ENCODE measurements around the gene SAP25. TPM values are rescaled to one million over a fixed set of nuclear protein-coding genes. Genes with fewer than 3 reads are reported as not detected.

The SAP25 gene
- polyA plus RNA-seq, 1 donor (not counting 4 experiments of a cell fraction or from before 2014, with no cell fraction given) = 0.16 TPM

GRCh38 chr7:100555701-100556100 lies 18.0 kb downstream of the SAP25 start:
- DNase-seq (ENCODE audit: low read depth, low spot score) (no peak), FAIRE-seq (no peak)
- no peak overlapping the region for H2AFZ ChIP-seq (ENCODE audit: control insufficient read depth, low read length)
- H3K4me1 ChIP-seq (ENCODE audit: control insufficient read depth, extremely low read depth, insufficient read depth, low read length) = no peaks in the 10 kb centered on the region
- no peaks in the 10 kb centered on the region for H3K9me3 ChIP-seq (ENCODE audit: control insufficient read depth, low read depth, low read length)
- H3K9me1 ChIP-seq (ENCODE audit: control insufficient read depth, extremely low read depth, insufficient read depth, low read length) = no peaks in the 10 kb centered on the region
- dilution Hi-C loops (cut with MboI; ENCODE audit: extremely low pct_ligation_motif_present, low sequenced_read_pairs) = no loop called here
- H3K27me3 ChIP-seq (ENCODE audit: control insufficient read depth, extremely low read depth, insufficient read depth, low read length) = no peaks in the 10 kb centered on the region
- no peaks in the 10 kb centered on the region for H3K79me2 ChIP-seq (ENCODE audit: control insufficient read depth, insufficient read depth, low read length)
- H3K4me3 ChIP-seq (ENCODE audit: control insufficient read depth in 2 of 3, extremely low read depth in 1 of 3, insufficient read depth in 2 of 3, low read depth in 1 of 3, low read length in 3 of 3) = no peak overlapping the region
- peaks cover 0 to 7% of the 10 kb centered on the region in 2 experiments for H3K36me3 ChIP-seq (ENCODE audit: control insufficient read depth in 2 of 2, extremely low read depth in 1 of 2, insufficient read depth in 2 of 2, low read length in 2 of 2)
- no peak overlapping the region for H3K9ac ChIP-seq (ENCODE audit: control insufficient read depth, extremely low read depth, insufficient read depth, low read length)
- H3K27ac ChIP-seq (ENCODE audit: control insufficient read depth, insufficient read depth, low read length) = no peak overlapping the region
- TF ChIP-seq, protein P1, sequence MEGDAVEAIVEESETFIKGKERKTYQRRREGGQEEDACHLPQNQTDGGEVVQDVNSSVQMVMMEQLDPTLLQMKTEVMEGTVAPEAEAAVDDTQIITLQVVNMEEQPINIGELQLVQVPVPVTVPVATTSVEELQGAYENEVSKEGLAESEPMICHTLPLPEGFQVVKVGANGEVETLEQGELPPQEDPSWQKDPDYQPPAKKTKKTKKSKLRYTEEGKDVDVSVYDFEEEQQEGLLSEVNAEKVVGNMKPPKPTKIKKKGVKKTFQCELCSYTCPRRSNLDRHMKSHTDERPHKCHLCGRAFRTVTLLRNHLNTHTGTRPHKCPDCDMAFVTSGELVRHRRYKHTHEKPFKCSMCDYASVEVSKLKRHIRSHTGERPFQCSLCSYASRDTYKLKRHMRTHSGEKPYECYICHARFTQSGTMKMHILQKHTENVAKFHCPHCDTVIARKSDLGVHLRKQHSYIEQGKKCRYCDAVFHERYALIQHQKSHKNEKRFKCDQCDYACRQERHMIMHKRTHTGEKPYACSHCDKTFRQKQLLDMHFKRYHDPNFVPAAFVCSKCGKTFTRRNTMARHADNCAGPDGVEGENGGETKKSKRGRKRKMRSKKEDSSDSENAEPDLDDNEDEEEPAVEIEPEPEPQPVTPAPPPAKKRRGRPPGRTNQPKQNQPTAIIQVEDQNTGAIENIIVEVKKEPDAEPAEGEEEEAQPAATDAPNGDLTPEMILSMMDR (optimal IDR thresholded peaks at IDR 0.05 in 1 of 3, IDR thresholded peaks at IDR 0.05 in 1 of 3, conservative IDR thresholded peaks at IDR 0.05 in 1 of 3; ENCODE audit: extremely low read depth in 1 of 3, insufficient read depth in 2 of 3, low read length in 3 of 3) = no peak
- TF ChIP-seq EZH2 (IDR thresholded peaks at IDR 0.05; ENCODE audit: low read length) = no peak
- no peaks in the 10 kb centered on the region for H4K20me1 ChIP-seq (ENCODE audit: control insufficient read depth, extremely low read depth, insufficient read depth, low read length)
- no peak overlapping the region for H3K4me2 ChIP-seq (ENCODE audit: control insufficient read depth, extremely low read depth, insufficient read depth, low read depth, low read length)

DNA sequence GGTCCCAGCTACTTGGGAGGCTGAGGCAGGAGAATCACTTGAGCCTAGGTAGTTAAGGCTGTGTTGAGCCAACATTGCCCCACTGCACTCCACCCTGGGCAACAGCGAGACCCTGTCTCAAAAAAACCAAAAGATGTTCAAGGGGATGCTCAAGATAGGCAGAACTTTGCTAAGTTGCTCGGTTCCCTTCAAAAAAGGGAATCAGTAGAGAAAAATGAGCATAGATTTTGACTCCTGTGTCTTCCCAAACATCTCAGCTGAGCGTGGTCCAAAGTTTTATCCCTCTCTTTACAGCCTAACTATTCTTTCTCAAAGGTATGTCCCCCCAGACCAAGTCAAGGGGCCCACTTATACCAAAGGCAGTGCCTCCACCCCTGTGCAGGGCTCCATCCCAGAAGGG lies 20.7 kb downstream of the SAP25 start:
- H3K4me3 ChIP-seq (ENCODE audit: control insufficient read depth in 2 of 3, extremely low read depth in 1 of 3, insufficient read depth in 2 of 3, low read depth in 1 of 3, low read length in 3 of 3) = no peak overlapping the region
- dilution Hi-C loops (cut with MboI; ENCODE audit: extremely low pct_ligation_motif_present, low sequenced_read_pairs) = no loop called here
- H3K36me3 ChIP-seq (ENCODE audit: control insufficient read depth in 2 of 2, extremely low read depth in 1 of 2, insufficient read depth in 2 of 2, low read length in 2 of 2) = peaks cover 0 to 7% of the 10 kb centered on the region in 2 experiments
- H3K4me2 ChIP-seq (ENCODE audit: control insufficient read depth, extremely low read depth, insufficient read depth, low read depth, low read length) = no peak overlapping the region
- no peak overlapping the region for H3K27ac ChIP-seq (ENCODE audit: control insufficient read depth, insufficient read depth, low read length)
- no peak overlapping the region for H3K9ac ChIP-seq (ENCODE audit: control insufficient read depth, extremely low read depth, insufficient read depth, low read length)
- no peaks in the 10 kb centered on the region for H3K27me3 ChIP-seq (ENCODE audit: control insufficient read depth, extremely low read depth, insufficient read depth, low read length)
- no peaks in the 10 kb centered on the region for H3K9me1 ChIP-seq (ENCODE audit: control insufficient read depth, extremely low read depth, insufficient read depth, low read length)
- TF ChIP-seq EZH2 (IDR thresholded peaks at IDR 0.05; ENCODE audit: low read length) = no peak
- TF ChIP-seq, protein P1 (optimal IDR thresholded peaks at IDR 0.05 in 1 of 3, IDR thresholded peaks at IDR 0.05 in 1 of 3, conservative IDR thresholded peaks at IDR 0.05 in 1 of 3; ENCODE audit: extremely low read depth in 1 of 3, insufficient read depth in 2 of 3, low read length in 3 of 3) = no peak
- no peaks in the 10 kb centered on the region for H4K20me1 ChIP-seq (ENCODE audit: control insufficient read depth, extremely low read depth, insufficient read depth, low read length)
- H3K9me3 ChIP-seq (ENCODE audit: control insufficient read depth, low read depth, low read length) = no peaks in the 10 kb centered on the region
- H3K4me1 ChIP-seq (ENCODE audit: control insufficient read depth, extremely low read depth, insufficient read depth, low read length) = no peaks in the 10 kb centered on the region
- no peak for DNase-seq (ENCODE audit: low read depth, low spot score)
- H2AFZ ChIP-seq (ENCODE audit: control insufficient read depth, low read length) = no peak overlapping the region
- FAIRE-seq = no peak
- no peaks in the 10 kb centered on the region for H3K79me2 ChIP-seq (ENCODE audit: control insufficient read depth, insufficient read depth, low read length)
